Epidermal melanocyte (primary cell): Measurements from ENCODE around the gene MYH14.
A peak's percentile ranks its signal among the peaks of the same experiment; 100 is the strongest.
"Not testable (repeated sequence)": the region's sequence is repeated elsewhere in the genome, so short reads cannot be mapped to it uniquely, and the experiment has no call there.

Experiments
- DNase-seq: peaks from one replicate; pipeline ENCODE4 v3.0.0; 2011; ENCODE audit warnings: low spot score; ENCODE audit not compliant: insufficient read length

MYH14 gene

DNA sequence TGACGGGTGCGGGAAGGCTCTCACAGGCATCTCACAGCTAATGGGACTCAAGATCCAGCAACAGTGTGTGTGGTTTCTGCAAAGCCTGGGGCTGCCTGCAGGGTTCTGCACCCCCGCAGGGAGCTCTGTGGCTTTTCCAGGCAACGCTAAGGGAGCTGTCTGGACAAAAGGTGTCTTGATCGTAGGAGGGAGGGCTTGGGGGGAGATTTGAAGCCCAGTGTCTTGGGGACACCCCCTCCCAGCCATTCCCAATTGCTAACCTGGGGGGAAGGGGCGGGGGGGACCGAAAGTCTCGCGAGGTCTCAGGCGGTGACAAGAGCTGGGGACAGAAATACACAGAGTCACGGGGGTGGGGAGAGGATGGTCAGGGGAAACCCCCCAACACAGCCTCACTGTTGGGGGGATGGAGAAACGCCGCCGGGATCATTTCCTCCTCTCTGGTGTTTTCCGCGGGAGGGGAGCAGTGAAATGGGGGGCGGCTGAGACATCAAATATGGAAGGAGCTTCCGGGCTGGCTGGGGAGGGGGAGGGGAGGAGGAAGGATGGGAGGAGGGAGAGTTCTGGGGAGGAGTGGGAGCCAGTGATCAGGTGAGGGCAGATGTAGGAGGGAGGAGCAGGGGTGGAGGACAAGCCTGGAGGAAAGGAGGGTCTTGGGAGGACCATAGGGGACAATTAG lies 112.5 kb downstream of the MYH14 start:
- DNase-seq = peak; percentile 2

DNA sequence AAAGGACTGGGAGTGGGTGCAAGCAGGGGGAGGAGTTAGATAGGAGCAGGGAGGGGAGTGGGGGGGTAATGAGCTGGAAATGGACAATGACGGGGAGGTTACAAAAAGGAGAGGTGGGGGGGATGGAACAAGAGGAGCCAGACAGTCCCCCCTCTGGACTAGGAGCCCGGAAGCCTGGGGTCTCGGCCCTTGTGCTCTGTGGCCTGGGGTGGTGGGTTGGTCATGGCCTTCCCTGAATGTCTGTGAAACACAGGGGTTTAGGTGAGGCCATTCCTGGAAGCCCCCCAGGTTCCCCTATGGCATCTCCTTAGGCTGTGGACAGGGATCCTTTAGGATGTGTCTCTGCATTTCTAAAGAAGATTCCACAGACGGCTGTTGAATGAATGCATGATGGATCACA lies 113.7 kb downstream of the MYH14 start:
- DNase-seq = no peak

DNA sequence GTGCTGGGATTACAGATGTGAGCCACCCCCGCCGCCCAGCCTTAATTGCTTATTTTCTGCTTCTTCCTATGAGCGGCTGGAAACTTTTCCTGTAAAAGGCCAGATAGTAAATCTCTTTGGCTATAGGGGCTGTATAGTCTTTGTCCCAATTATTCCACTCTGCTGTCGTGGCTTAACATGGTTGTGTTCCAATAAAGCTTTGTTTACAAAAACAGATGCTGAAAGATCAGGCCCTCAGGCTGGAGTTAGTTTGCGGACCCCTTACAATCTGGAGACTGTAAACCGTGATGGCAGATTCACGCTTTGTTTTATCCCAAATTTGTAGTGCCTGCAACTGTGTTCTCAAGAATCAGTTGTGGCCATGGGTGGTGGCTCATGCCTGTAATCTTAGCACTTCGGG lies 115.0 kb downstream of the MYH14 start:
- peak; percentile 11 for DNase-seq

- no peak for DNase-seq
These were observed 115.7 kb downstream of the MYH14 start for GRCh38 chr19:50319156-50319555.

GRCh38 chr19:50320051-50320450 lies 116.6 kb downstream of the MYH14 start:
- no peak for DNase-seq

DNA sequence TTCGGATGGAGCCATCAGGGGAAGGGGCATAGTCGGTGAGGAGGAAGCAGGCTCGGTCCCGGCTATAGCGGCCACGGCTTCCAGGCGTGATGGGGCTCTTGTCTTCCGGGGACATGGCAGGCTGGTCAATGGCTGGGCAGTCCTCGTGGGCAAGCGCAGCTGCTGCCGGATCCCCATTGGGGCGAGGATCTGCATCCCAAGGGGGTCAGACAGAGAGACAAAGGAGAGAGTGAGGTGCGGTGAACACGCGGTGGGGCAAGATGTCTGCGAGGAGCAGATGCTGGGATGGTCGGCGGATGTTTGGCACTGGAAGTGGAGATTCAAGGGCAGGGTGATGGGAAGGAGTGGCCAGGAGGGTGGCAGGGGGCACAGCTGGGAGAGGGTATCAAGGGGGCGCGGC lies 117.2 kb downstream of the MYH14 start:
- DNase-seq = no peak

GRCh38 chr19:50321831-50322230 lies 118.4 kb downstream of the MYH14 start:
- no peak for DNase-seq

- no peak for DNase-seq
These were observed 118.8 kb downstream of the MYH14 start for GRCh38 chr19:50322234-50322633.

GRCh38 chr19:50322931-50323781 lies 119.7 kb downstream of the MYH14 start:
- no peak for DNase-seq

DNA sequence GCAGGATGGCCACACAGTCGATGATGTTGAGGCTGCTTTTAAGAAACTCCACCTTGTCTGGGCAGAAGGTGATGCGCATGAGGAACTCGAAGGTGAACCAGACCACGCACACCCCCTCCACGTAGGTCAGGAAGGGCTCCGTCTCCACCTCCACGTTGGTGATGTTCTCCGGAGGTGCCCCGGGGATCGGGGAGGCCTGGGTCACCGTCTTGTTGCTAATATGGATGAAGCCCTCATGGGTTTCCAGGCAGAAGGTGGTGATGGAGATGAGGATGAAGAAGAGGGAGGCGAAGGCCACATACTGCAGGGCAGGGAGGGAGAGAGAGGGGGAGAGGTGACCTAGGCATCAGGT lies 120.3 kb downstream of the MYH14 start:
- DNase-seq = no peak

GRCh38 chr19:50324331-50324730 lies 120.9 kb downstream of the MYH14 start:
- no peak for DNase-seq

DNA sequence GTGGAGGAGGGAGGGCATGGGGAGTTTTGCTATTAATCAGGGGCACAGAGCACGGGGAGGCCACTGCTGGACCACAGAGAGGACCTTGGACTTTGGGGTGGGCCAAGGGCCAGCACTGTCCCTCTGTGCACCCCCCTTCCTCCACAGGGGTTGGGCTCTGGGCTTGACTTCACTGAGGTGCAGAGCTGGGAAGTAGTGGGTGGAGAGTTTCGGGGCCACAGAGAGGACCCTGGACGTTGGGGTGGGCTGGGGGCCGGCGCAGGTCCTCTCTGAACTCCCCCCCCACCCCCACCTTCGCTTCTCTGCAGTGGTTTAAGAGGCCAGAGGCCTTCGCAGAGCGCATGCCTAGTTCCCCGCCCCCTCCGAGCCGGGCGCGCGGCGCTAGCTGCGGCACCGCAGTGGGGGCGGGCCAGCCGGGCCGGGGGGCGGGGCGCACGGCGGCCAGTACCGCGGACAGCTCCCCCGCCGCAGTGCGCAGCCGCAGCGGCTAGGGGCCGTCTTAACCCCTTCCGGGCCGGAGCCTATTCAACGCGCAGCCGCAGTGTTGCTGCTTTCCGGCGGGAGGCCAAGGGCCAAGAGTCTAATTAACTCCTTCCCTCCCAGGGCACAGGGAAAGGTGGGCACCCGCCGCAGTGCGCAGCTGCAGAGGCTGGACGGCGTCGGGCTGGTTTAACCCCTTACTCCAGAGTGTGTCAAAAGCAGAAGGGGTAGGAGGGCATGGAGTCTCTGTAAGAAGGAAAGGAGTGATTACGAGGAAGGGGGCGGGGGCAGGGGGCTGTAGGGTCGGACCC lies 122.1 kb downstream of the MYH14 start:
- DNase-seq = peak; percentile 95

DNA sequence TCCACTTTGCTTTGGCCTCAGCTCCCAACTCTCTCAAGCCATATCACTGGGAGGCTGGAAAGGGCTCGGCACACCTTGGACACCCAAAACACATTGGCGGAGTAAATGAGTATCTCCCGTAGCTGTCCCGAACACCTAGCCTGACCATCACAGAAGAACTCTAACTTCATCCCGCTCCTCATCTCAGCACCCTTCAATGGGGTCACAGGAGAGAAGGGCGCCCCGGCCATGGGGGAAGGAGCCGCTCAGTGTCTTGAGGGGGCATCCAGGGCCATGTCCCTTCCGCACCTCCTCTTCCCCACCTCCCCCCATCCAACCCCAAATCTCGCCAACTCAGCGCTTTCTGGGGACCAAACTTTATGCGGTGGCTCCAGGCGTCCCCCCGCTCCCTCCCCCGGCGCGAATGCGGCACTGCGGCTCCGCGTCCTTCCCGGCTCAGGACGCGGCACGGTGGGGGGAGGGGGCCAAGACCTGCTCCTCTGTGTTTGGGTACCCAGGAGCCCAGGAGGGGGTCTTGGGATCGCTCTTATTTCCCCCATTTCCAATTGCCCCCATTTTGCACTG lies 122.8 kb downstream of the MYH14 start:
- DNase-seq = no peak

GRCh38 chr19:50327013-50327412 lies 123.6 kb downstream of the MYH14 start:
- DNase-seq = no peak

DNA sequence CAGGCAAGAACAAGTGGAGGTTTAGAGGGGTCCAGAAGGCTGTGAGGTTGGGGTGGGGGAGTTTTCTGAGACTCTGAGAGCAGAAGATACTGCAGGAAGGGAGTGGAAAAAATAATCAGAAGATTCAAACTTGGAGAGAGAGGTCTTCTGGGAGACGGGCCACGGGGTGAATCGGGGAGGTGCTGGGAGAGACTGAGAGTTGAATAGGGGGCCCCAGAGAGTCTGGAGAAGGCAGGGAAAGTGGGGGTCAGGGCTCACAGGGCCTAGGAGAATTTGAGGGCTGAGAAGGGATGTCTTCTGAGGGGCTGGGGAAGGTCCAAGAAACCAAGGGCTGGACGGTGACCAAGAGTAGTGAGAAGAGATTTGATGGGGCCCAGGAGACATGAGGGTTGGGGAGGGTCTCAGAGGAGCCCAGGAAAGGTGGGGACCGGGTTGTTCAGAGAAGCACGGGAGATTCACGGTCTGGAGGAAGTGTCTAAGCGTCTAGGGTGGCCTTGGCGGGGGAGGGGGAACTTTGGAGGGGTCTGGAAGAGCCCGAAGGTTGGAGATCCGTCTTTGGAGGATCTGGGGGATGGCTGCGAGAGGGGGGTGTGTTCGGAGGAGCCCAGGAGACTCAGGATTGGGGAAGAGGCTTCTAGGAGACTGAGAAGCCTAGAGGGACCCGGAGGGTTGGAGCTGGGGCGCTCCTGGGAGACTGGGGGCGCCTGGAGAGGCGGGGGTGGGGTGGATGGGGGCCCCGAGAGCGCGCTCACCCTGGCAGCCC lies 124.2 kb downstream of the MYH14 start:
- no peak for DNase-seq

GRCh38 chr19:50328224-50328872 lies 124.9 kb downstream of the MYH14 start:
- no peak for DNase-seq

DNA sequence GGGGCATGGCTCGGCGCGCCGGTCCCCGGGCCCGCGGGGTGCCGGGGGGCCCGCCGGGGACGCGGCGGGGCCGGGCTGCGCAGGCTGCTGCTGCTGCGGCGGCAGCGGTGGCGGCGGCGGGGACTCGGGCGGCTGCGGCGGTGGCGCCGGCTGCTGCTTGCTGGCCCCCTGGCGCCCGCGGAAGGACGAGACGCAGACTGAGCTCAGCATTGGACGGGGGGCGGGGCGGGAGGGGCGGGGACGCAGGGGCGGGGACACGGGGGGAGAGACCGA lies 125.4 kb downstream of the MYH14 start:
- no peak for DNase-seq

DNA sequence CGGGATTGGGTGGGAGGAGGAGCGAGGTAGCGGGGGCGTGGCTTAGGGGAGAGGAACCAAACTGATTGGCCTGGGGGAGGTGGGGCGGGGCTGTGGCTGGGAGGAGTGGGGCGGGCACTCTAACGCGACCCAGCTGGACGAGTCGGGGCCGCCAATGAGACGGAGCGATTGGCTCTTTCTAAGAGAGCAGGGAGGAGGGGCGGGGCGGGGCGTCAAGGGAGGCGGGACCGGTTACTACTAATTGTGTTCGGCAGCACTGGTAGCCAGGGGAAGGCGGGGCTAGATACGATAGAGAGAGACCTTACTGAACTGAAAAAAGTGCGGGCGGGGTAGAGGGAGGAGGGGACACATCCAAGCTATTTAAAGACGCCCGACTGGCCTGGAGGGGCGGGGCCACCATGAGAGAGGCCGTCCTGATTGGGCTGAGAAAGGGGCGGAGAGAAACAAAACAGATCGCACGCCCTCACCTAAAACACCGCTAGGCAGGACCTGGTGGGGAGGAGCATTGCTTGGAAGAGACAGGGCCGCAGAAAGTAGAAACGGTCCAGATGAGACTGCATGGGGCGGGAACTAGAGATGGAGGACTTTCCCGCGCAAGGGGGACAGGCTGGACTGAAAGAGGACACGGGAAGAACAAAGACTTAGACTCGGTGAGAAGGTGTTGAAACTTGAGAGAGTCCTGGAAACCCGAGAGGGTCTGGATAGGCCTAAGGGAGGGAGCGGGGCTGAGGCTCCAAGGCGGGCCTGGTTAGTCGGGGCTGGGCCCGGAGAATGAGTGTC lies 125.9 kb downstream of the MYH14 start, which contains the start of gene KCNC3:
TSS of gene KCNC3 (minus strand) at position 232 of the 780 bp plus-strand sequence. CDS start 295 bp downstream, outside the sequence.
- DNase-seq = peak; percentile 76

DNA sequence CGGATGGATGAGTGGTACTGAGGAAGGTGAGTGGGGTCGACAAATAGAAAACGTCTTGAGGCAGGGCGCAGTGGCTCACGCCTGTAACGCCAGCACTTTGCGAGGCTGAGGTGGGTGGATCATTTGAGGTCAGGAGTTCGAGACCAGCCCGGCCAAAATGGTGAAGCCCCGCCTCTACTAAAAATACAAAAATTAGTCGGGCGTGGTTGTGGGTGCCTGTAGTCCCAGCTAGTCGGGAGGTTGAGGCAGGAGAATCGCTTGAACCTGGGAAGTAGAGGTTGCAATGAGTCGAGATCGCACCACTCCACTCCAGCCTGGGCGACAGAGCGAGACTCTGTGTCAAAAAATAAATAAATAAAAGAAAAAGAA lies 126.5 kb downstream of the MYH14 start:
- DNase-seq = not testable (repeated sequence)
